ENCODE data around the gene SLAMF1. TPM values are rescaled to one million over a fixed set of nuclear protein-coding genes. Genes with fewer than 3 reads are reported as not detected.
"Not testable (repeated sequence)": the region's sequence is repeated elsewhere in the genome, so short reads cannot be mapped to it uniquely, and the experiment has no call there.

The SLAMF1 gene
- total RNA-seq, result 0.04 TPM
- polyA plus RNA-seq (ENCODE audit: insufficient read depth in 1 of 8, insufficient read length in 8 of 8, low replicate concordance in 1 of 8), result under 1 TPM in 2 of 8 donors, not detected in 6; 0.05 to 0.07 TPM
- long read RNA-seq, donor 1, result 0 reads
- long read RNA-seq, donor 2, result 0 reads
- long read RNA-seq, donor 3, result 0 reads
- long read RNA-seq, donor 4, result 0 reads
- long read RNA-seq, donor 5, result 0 reads
- long read RNA-seq, donor 6, result 0 reads
- long read RNA-seq, donor 7, result 0 reads
- long read RNA-seq, donor 8, result 0 reads
- long read RNA-seq, donor 9, result 0 reads
- long read RNA-seq, donor 10, result 0 reads
- long read RNA-seq, donor 11, result 0 reads

GRCh38 chr1:160646711-160647328 is at the start of gene SLAMF1:
SLAMF1 (minus strand) TSS chr1:160647044; CDS start chr1:160646945, 99 bp downstream.
- peak; percentile 22 for DNase-seq
- WGBS (ENCODE audit: insufficient coverage), result 49% methylated on average over 8 of the region's 11 CpGs
- Histone ChIP-seq H3K4me3 (ENCODE audit: low read length) (no peak within 1 kb of the TSS), H3K4me1 (ENCODE audit: control insufficient read depth, insufficient read depth, low read length) (no peaks in the 10 kb centered on the region), H3K36me3 (ENCODE audit: control insufficient read depth, insufficient read depth, low read length) (no peaks in the 10 kb centered on the region), H3K27me3 (ENCODE audit: control insufficient read depth, insufficient read depth, low read length) (no peaks in the 10 kb centered on the region), H3K9me3 (replicated peaks; ENCODE audit: control insufficient read depth, low read depth, low read length) (no peaks in the 10 kb centered on the region), H3K27ac (ENCODE audit: low read length) (no peak within 1 kb of the TSS)

GRCh38 chr1:160692390-160692789 is 45.5 kb upstream of the SLAMF1 start:
- WGBS (ENCODE audit: insufficient coverage), result 100% methylated on average over 2 of the region's 10 CpGs
- H3K27ac ChIP-seq (ENCODE audit: low read length); DNase-seq; H3K9me3 ChIP-seq (replicated peaks; ENCODE audit: control insufficient read depth, low read depth, low read length); H3K4me3 ChIP-seq (ENCODE audit: low read length); H3K4me1 ChIP-seq (ENCODE audit: control insufficient read depth, insufficient read depth, low read length); H3K36me3 ChIP-seq (ENCODE audit: control insufficient read depth, insufficient read depth, low read length); H3K27me3 ChIP-seq (ENCODE audit: control insufficient read depth, insufficient read depth, low read length): not testable (repeated sequence)

- H3K27me3 ChIP-seq (ENCODE audit: control insufficient read depth, insufficient read depth, low read length), result no peaks in the 10 kb centered on the region
- no peak overlapping the region for H3K27ac ChIP-seq (ENCODE audit: low read length)
- H3K4me3 ChIP-seq (ENCODE audit: low read length), result no peak overlapping the region
- H3K4me1 ChIP-seq (ENCODE audit: control insufficient read depth, insufficient read depth, low read length), result no peaks in the 10 kb centered on the region
- H3K36me3 ChIP-seq (ENCODE audit: control insufficient read depth, insufficient read depth, low read length), result no peaks in the 10 kb centered on the region
- DNase-seq, result no peak
- H3K9me3 ChIP-seq (replicated peaks; ENCODE audit: control insufficient read depth, low read depth, low read length), result no peaks in the 10 kb centered on the region
These were observed 38.4 kb upstream of the SLAMF1 start for GRCh38 chr1:160685266-160685665.

DNA sequence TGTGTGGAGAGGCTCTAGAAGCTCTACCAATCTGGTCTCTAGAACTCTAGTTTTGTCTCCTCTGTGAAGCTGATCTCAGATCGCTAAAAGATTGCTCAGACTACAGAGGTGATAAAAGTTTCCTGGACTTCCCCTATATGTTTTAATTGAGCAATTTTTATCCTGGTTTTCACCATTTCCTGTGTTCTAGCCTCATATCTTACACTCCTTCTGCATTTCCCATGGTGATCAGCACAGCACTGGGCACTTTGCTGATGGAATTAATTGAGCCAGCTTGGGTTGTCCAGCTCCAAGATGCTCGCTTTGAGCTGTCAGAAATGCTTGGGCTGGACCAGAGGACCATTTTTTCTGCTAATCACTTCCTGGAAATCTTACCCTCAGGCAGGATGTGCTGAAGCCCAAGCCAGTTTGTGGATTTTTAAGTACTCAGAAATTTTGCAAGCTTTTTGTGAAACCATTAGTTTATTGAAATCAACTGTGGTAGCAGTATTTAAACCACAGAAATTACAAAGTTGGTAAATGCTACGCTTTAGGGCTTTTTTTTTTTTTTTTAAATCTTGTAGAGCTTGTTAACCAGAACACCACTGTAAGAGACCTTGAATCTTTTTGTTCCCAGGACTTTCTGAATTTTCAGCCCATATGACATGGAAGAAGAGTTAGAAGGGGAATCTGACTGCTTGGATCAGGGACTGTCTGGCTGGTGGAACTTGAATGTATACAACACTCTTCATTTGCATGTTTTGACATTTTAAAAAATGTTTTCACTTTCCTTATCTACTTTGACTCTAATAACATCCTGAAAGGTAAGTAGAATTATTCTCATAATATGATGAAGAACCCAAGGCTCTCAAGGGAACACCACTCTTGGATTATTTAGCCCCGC is 36.4 kb upstream of the SLAMF1 start:
- Histone ChIP-seq H3K27ac (ENCODE audit: low read length) (no peak overlapping the region), H3K27me3 (ENCODE audit: control insufficient read depth, insufficient read depth, low read length) (no peaks in the 10 kb centered on the region), H3K4me3 (ENCODE audit: low read length) (no peak overlapping the region), H3K9me3 (replicated peaks; ENCODE audit: control insufficient read depth, low read depth, low read length) (no peaks in the 10 kb centered on the region), H3K4me1 (ENCODE audit: control insufficient read depth, insufficient read depth, low read length) (no peaks in the 10 kb centered on the region), H3K36me3 (ENCODE audit: control insufficient read depth, insufficient read depth, low read length) (no peaks in the 10 kb centered on the region)
- DNase-seq, result no peak
- WGBS (ENCODE audit: insufficient coverage), result no CpG with 5 or more reads among the region's 4 CpGs

DNA sequence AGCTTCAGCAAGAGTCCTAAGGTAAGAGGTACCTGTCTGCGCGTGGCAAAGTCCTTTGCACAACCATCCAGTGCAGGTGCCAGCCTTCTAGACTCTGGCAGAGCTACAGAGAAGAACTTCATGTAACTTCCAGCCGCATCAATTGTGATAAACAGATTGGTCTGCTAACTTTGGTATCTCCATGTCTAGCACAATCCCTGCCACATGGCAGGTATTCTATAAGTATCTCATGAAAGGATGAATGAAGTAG is 35.0 kb upstream of the SLAMF1 start:
- Histone ChIP-seq H3K27me3 (ENCODE audit: control insufficient read depth, insufficient read depth, low read length) (peaks cover 2% of the 10 kb centered on the region), H3K4me3 (ENCODE audit: low read length) (no peak overlapping the region), H3K27ac (ENCODE audit: low read length) (no peak overlapping the region), H3K4me1 (ENCODE audit: control insufficient read depth, insufficient read depth, low read length) (no peaks in the 10 kb centered on the region), H3K9me3 (replicated peaks; ENCODE audit: control insufficient read depth, low read depth, low read length) (no peaks in the 10 kb centered on the region), H3K36me3 (ENCODE audit: control insufficient read depth, insufficient read depth, low read length) (no peaks in the 10 kb centered on the region)
- 90% methylated on average over 2 of the region's 3 CpGs for WGBS (ENCODE audit: insufficient coverage)
- DNase-seq, result no peak

DNA sequence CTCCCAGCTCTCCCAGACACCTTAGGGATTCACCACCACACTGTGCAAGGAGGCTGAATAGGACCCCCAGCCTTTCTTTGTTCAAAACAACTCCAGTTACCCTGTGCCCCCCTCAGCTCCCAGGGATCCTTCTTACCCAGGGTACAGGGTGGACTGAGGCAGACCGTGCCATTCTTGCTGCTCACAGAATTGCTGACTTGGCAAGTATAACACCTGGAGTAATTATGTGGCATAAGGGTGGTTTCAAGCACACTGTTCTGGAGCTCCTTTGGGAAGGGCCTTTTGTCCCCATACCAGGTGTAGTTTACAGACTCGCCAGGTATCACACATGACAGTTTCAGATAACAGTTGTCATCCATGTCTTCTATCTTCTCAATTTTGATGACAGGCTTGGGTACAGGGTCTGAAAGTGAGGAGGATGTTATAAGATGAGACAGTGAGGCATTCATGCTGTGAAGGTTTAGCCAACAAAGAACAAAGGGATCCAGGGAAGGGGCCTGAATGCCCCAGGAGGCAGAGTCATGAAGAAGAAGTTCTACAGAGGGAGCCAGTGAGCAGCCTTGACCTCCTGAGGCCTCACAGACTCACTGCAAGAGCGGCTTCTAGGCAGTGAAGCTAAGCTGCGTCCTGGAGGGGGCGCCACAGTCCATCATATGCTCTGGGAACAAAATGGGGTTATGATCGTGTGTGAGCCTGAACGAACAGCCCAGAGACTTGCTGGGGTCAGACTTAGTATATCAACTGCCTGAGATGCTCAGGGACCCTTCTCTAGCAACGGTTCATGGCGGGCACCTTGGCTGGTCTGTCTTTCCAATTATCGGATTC is 34.4 kb upstream of the SLAMF1 start:
- H3K27me3 ChIP-seq (ENCODE audit: control insufficient read depth, insufficient read depth, low read length), result peaks cover 2% of the 10 kb centered on the region
- H3K27ac ChIP-seq (ENCODE audit: low read length), result no peak overlapping the region
- peak; percentile 52 for DNase-seq
- H3K36me3 ChIP-seq (ENCODE audit: control insufficient read depth, insufficient read depth, low read length), result no peaks in the 10 kb centered on the region
- H3K4me3 ChIP-seq (ENCODE audit: low read length), result no peak overlapping the region
- H3K4me1 ChIP-seq (ENCODE audit: control insufficient read depth, insufficient read depth, low read length), result no peaks in the 10 kb centered on the region
- no peaks in the 10 kb centered on the region for H3K9me3 ChIP-seq (replicated peaks; ENCODE audit: control insufficient read depth, low read depth, low read length)
- 30% methylated on average over 8 of the region's 10 CpGs for WGBS (ENCODE audit: insufficient coverage)

DNA sequence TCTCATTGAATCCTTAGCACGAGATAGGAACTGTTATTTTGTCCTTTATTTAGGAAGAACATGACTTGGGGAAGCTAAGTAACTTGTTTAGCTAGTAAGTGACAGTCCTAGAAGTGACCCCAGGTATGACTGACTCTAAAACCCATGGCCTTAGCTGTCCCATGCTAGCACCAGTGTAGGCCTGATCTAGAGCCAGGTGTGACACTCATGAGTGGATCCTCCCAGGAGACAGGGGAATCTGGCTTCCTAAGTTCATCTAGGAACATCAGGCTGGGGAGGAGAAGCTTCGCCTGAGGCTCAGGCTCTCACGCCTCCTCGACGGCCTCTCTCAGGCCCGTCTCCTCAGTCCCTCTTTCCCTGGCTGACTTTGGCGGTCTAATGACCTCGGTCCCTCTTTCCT is 33.6 kb upstream of the SLAMF1 start:
- 80% methylated on average over 7 of the region's 8 CpGs for WGBS (ENCODE audit: insufficient coverage)

GRCh38 chr1:160679893-160680292 is 33.0 kb upstream of the SLAMF1 start:
- Histone ChIP-seq H3K9me3 (replicated peaks; ENCODE audit: control insufficient read depth, low read depth, low read length) (no peaks in the 10 kb centered on the region), H3K27me3 (ENCODE audit: control insufficient read depth, insufficient read depth, low read length) (peaks cover 2% of the 10 kb centered on the region), H3K4me1 (ENCODE audit: control insufficient read depth, insufficient read depth, low read length) (no peaks in the 10 kb centered on the region), H3K36me3 (ENCODE audit: control insufficient read depth, insufficient read depth, low read length) (no peaks in the 10 kb centered on the region), H3K27ac (ENCODE audit: low read length) (no peak overlapping the region), H3K4me3 (ENCODE audit: low read length) (no peak overlapping the region)
- DNase-seq, result no peak
- WGBS (ENCODE audit: insufficient coverage), result 78% methylated on average over 2 of the region's 3 CpGs

More for the DNA sequence above, 33.6 kb upstream of the SLAMF1 start:
- no peaks in the 10 kb centered on the region for H3K4me1 ChIP-seq (ENCODE audit: control insufficient read depth, insufficient read depth, low read length)
- H3K36me3 ChIP-seq (ENCODE audit: control insufficient read depth, insufficient read depth, low read length), result no peaks in the 10 kb centered on the region
- DNase-seq, result no peak
- H3K9me3 ChIP-seq (replicated peaks; ENCODE audit: control insufficient read depth, low read depth, low read length), result no peaks in the 10 kb centered on the region
- H3K27me3 ChIP-seq (ENCODE audit: control insufficient read depth, insufficient read depth, low read length), result peaks cover 2% of the 10 kb centered on the region
- no peak overlapping the region for H3K27ac ChIP-seq (ENCODE audit: low read length)
- H3K4me3 ChIP-seq (ENCODE audit: low read length), result no peak overlapping the region

DNA sequence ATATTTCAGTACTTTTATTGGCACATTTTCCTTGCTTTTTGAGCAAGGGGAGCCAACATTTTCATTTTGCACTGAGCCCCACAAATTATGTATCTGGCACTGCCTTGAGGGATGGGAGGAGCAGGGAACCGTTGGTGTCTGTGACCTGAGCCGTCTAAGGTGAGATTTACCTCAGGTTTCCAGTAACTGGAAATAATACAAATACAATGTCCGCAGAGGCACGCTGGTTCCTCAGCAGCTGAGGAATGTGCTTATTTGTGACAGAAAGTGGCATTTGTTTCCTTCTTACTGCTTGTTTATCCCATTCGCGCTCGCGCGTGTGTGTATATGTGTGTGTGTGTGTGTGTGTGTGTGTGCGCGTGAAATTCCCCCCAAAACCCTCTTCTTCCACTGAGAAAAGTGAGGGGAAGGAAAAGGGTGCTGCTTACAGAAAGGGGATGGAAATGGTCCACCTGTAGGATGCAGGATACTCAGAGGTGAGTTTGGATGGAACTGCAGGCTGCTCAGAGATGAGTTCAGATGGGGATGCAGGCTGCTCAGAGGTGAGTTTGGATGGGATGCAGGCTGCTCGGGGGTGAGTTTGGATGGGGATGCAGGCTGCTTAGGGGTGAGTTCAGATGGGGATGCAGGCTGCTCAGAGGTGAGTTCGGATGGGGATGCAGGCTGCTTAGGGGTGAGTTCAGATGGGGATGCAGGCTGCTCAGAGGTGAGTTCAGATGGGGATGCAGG is 30.2 kb upstream of the SLAMF1 start:
- Histone ChIP-seq H3K4me3 (ENCODE audit: low read length) (no peak overlapping the region), H3K9me3 (replicated peaks; ENCODE audit: control insufficient read depth, low read depth, low read length) (no peaks in the 10 kb centered on the region), H3K36me3 (ENCODE audit: control insufficient read depth, insufficient read depth, low read length) (no peaks in the 10 kb centered on the region), H3K27ac (ENCODE audit: low read length) (no peak overlapping the region), H3K4me1 (ENCODE audit: control insufficient read depth, insufficient read depth, low read length) (no peaks in the 10 kb centered on the region), H3K27me3 (ENCODE audit: control insufficient read depth, insufficient read depth, low read length) (peaks cover 2% of the 10 kb centered on the region)
- no peak for DNase-seq
- WGBS (ENCODE audit: insufficient coverage), result 76% methylated on average over 2 of the region's 13 CpGs
